Cerebellar nuclear complex (tissue), 1 donor: ENCODE results near the gene SFTA2.
"Not testable (repeated sequence)": the region's sequence is repeated elsewhere in the genome, so short reads cannot be mapped to it uniquely, and the experiment has no call there.

ENCODE experiments used
- DNase-seq, 2 experiments: peaks; one replicate each; lab custom pipeline; 2025; lab: John Stamatoyannopoulos, UW

Gene SFTA2

GRCh38 chr6:30912746-30913520 is 19.0 kb downstream of the SFTA2 start:
- DNase-seq: no peak

GRCh38 chr6:30910473-30910872 is 21.5 kb downstream of the SFTA2 start:
- not testable (repeated sequence) for DNase-seq

DNA sequence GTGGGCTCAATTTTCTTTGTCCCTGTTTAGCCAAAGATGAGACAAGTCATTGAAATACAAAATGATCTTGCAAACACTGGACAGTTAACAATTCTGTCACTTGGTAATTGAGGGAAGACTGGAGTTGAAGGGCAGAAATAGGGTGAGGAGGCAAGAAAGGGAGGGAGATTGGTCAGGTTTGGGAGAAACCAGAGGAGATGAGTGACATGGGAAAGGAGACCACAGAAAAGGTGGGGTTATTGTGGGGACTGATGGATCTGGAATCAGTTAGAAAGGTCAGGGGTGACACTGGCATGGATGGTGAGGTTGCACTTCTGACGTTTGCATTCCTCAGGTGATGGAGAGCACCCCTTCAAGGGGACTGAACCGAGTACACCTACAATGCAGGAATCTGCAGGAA is 23.3 kb downstream of the SFTA2 start:
- no peak for DNase-seq

GRCh38 chr6:30907758-30908591 is 24.0 kb downstream of the SFTA2 start, which contains the start of gene GTF2H4:
Gene GTF2H4 (plus strand): TSS chr6:30908207.
- DNase-seq: peak; percentile 78 to 98

- not testable (repeated sequence) for DNase-seq
Measured at GRCh38 chr6:30907290-30907757, 24.6 kb downstream of the SFTA2 start.

DNA sequence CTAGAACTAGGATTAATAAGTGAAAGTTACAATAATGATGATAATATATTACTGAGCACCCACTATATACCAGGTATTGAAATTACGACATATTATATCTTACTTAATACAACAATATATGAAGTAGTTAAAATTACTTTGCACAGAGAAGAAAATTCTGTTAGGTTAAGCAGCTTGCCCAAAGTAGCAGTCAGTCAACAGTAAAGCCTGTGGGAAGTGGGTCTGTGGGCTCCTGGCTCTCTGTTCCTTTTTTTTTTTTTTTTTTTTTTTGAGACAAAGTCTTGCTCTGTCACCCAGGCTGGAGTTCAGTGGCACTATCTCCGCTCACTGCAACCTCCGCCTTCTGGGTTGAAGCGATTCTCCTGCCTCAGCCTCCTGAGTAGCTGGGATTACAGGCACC is 28.7 kb downstream of the SFTA2 start:
- no peak for DNase-seq

GRCh38 chr6:30902709-30903108 is 29.3 kb downstream of the SFTA2 start:
- DNase-seq: no peak

- not testable (repeated sequence) for DNase-seq
Measured at GRCh38 chr6:30902196-30902595, 29.8 kb downstream of the SFTA2 start.

DNA sequence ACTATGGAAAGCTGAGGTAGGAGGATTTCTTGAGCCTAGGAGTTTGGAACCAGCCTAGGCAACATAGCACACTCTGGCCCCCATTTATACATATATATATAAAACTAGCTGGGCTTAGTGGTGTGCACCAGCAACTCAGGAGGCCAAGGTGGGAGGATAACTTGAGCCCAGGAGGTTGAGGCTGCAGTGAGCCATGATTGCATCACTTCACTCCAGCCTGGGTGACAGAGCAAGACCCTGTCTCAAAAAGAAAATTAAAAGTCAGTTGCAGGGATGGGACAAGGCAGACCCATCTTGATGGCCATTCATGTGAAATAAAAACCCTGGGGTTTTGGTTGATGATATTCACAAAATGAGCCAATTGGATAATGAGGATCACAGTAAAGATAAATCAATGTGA is 30.5 kb downstream of the SFTA2 start:
- no peak for DNase-seq

DNA sequence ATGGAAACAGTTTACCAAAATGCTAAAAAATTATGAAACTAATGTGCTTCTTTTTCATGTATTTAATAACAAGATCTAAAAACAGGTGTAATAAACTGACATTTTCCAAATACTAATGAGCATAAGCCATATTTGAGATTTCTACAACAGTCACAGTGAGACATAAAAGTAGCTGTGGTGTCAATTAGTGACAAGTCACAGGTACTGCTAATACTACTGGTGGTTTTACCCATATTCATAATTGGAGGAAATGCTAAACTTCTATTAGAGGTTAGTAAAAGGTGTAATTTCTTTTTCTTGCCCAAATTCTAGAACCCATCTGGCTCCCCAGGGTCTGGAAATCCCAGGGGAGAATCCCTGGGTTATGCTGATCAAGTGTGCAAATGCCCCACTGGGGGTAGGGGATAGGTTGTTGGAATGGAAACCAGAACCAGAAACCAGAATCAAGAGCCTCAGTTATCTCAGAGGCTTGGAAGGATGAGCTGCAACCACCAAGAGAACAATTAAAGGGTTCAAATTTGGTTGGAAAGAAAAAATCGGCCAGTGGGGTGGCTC is 31.0 kb downstream of the SFTA2 start:
- DNase-seq: no peak

GRCh38 chr6:30898750-30899360 is 33.1 kb downstream of the SFTA2 start:
- no peak for DNase-seq

GRCh38 chr6:30897882-30898281 is 34.1 kb downstream of the SFTA2 start:
- DNase-seq: no peak

GRCh38 chr6:30896541-30896940 is 35.4 kb downstream of the SFTA2 start:
- DNase-seq: no peak

DNA sequence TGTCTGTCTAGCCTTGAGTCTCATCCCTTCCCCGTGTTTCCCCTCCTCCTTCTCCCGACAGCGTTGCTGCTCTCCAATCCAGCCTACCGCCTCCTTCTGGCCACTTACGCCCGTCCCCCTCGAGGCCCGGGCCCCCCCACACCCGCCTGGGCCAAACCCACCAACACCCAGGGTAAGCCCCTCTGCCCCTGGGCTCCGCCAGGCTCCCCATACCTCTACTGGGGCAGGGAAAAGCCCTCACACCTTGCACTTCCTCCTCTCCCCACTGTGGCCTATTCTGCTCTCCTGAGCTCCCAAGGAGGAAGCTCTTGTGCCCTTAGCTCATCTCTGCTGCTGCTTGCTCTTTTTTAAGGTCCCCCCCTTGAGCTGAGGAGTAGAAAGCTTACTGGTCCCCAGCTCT is 36.6 kb downstream of the SFTA2 start:
- no peak for DNase-seq

- DNase-seq: no peak
Measured at GRCh38 chr6:30894935-30895334, 37.0 kb downstream of the SFTA2 start.

DNA sequence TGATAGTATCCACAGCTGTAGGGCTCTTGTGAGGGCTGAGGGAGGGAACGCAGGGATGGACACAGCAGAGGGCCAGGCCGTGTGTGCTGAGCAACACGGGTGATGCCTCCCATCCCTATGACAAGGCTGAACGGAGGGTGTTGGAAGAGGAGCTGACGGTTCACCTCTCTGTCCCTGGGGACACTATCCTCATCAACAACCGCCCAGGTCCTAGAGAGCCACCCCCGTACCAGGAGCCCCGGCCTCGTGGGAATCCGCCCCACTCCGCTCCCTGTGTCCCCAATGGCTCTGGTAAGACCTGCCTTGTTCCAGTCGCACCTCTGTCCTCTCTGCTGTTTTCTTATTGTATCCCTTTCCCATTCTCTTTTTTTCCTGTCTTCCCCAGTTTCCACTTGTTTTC is 37.6 kb downstream of the SFTA2 start:
- no peak for DNase-seq

GRCh38 chr6:30893666-30894065 is 38.3 kb downstream of the SFTA2 start:
- no peak for DNase-seq

- DNase-seq: no peak
Measured at GRCh38 chr6:30893001-30893591, 38.9 kb downstream of the SFTA2 start.

DNA sequence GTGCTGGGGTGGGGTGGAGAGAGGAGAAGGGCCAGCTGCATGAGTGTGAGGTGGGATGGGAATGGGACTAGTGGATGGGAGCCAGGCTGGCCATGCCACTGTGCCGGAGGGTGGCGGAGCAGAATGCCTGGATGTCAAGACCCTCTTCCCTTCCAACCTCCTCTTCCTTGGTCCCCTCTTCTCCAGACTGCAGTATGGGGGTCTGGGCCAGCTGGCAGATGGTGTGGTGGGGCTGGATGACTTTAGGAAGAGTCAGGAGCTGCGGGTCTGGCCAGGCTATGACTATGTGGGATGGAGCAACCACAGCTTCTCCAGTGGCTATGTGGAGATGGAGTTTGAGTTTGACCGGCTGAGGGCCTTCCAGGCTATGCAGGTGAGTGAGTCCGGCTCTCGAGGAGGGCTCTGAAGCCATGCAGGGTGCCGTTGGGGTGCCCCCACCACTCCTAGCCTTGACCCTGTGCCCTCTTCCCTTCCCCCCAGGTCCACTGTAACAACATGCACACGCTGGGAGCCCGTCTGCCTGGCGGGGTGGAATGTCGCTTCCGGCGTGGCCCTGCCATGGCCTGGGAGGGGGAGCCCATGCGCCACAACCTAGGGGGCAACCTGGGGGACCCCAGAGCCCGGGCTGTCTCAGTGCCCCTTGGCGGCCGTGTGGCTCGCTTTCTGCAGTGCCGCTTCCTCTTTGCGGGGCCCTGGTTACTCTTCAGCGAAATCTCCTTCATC is 40.0 kb downstream of the SFTA2 start:
- no peak for DNase-seq

DNA sequence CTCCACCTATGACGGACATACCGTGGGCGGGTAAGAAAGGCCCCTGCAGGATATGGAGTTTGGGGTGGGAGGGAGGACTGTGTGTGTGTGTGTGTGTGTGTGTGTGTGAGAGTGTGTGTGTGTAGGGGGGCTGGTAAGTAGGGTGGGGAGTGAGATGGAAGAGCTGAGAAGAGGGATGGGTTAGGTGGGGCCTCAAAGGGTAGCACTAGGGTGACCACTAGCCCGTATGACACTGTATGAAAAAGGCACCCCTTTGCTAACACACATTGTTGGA is 40.6 kb downstream of the SFTA2 start:
- no peak for DNase-seq

- no peak for DNase-seq
Measured at GRCh38 chr6:30890646-30891449, 41.1 kb downstream of the SFTA2 start.
